Measurements from ENCODE around the gene TEX12.

TEX12 gene

DNA sequence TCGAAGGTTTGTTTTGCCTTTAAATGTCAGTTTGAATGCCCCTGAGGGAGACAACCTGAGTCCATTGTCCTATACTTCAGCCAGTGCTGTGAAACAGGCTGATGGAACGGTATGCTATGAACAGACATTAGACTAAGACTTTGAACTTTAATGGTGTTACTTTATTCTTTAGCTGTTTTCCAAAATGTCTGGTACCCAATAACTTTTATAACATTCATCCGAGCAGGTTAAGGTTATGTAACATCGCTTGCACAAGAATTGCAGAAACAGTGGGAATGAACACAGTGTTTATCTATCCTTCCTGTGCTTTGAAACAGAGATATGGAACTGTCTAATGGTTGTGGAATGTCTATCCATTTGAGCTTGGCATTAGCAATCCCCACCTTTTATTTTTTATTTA, 46.6 kb downstream of the TEX12 start:
- DNase-seq: no peak

DNA sequence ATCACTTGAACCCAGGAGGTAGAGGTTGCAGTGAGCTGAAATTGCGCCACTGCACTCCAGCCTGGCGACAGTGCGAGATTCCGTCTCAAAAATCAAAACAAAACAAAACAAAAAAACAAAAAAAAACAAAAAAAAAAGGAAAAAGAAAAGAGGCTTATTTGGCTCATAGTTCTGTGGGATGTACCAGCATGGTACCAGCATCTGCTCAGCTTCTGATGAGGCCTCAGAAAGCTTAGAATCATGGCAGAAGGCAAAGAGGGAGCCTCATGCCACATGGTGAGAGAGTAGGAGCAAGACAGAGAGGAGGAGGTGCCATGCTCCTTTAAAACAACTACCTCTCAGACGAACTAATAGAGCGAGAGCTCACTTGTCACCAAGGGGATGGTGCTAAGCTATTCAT, 48.4 kb downstream of the TEX12 start:
- no peak for DNase-seq

DNA sequence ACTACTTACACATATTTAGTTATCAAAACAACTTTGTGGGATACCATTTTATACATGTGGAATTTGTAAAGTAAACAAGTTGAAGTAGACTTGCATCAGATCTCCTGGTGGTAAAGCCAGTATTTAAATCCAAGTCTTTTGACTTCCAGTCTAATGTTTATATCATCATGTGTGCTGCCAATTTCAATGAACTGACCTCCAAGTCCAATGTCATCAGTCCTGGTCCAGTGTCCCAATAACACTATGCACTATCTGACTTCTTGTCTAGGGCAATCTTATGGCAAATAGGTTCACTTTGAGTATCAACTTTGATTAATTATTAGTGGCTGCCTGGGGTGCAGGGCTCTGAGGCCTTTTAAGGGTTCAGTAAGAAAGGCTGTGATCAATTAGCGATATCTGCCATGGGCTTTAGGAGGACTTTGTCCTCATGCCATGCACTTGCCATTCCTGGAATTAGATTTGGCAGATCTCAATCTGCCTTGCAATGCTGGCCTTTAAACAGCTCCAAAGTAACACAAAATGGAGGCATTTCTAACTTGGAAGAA, 49.5 kb downstream of the TEX12 start:
- DNase-seq: no peak

DNA sequence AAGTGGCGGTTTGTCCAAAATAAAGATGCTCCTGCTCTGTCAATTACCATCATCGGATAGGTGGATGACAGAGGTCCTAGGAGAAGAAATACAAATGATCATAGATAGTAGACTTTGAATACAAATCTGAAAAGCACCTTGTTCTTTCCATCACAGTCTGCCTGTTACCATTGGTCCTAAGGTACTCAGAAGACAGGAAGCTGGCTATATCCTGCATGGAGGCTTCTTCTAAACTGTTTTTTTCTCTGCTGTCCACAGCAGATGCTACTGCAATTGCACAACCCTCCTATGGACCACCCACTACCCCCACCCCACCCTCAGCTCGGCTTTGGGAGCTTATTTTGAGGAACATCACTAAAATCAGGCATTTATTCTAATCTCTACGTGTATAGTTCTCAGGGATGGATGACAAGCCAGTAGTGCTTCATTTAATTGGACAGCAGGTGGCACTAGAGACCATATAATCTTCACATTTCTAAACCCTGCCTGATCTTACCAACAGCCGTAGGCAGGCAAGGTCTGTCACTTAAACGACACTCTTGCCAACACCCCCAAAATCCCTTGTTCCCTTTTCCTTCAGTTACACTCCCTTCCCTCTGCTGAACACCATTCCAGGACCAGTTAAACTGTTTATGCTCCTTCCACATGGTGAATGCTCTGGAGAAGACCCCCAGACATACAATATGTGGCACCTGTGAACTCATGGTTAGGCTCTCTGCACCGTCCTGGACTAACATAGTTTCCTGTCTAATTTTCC, 52.5 kb downstream of the TEX12 start:
- DNase-seq: no peak

DNA sequence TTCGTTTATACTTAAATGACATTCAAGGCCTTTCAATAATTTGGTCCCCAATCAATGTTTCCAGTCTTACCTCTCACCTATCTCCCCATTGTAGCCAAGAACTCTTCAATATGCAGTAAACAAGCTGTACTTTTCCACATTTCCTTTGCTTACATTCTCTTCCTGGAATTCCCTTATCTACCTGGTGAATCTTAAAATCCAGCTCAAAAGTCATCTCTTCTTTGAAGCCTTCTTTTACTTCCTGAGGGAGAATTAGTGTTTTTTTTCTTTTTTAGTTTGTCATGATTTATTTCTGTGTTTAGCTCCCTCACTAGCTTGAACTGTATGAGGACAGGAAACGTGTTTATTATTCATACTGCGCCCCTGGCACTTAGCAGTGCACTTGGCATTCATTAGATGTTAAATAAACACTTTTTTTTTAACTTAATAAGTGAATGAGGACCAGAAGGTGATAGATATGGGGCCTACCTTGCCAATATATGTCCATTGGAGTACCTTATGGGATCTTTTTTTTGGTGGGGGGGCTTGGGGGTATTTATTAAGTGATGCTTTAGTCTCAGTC, 54.2 kb downstream of the TEX12 start:
- DNase-seq: no peak
